K562 (cell line): ENCODE measurements around the gene P2RX5. TPM values are rescaled to one million over a fixed set of nuclear protein-coding genes. Genes with fewer than 3 reads are reported as not detected.
A peak's percentile ranks its signal among the peaks of the same experiment; 100 is the strongest.
"Not testable (repeated sequence)": the region's sequence is repeated elsewhere in the genome, so short reads cannot be mapped to it uniquely, and the experiment has no call there.

Experiments used
- ATAC-seq: fragments of 200-7000 bp; cut with Tn5 transposase; 3 replicates; pipeline ENCODE4 v1.9.1; 2020; ENCODE audit warnings: moderate library complexity
- BruUV-seq: library from RNA; stranded (reverse); fragments of 400-500 nt; replicated peaks from 2 replicates; lab custom pipeline; 2021; lab: Mats Ljungman, UMichigan
- CTCF ChIA-PET: fragments of 300-600 bp; formaldehyde crosslinking; extraction: SDS; loops from one replicate; lab custom pipeline; 2021; ENCODE audit warnings: low intra/inter-chr PET ratio; lab: Yijun Ruan, JAX
- POLR2A ChIA-PET: fragments of 300-600, 350-650 bp; sonication (Branson Sonifier 250); formaldehyde crosslinking; extraction: SDS; loops from one replicate; lab custom pipeline; 2021; ENCODE audit warnings: antibody characterized with exemption, inconsistent platforms; lab: Yijun Ruan, JAX
- DNase-seq, 4 experiments: peaks; one replicate each; pipeline versions ENCODE4 v3.0.0 to v3.0.0-alpha.2; 2011 to 2018; ENCODE audit warnings: low spot score in 3 of 4, mixed read lengths in 3 of 4; ENCODE audit errors: extremely low read depth in 1 of 4
- FAIRE-seq: peaks from 2 replicates; lab custom pipeline; 2011; peaks lifted over from hg19 to GRCh38; lab: Jason Lieb, UNC
- H2AFZ ChIP-seq: 2 replicates; pipeline ENCODE4 v1.6.0; 2011; ENCODE audit warnings: low read depth, low read length, control low read depth, inconsistent platforms
- H3K27ac ChIP-seq: fragments of 200-600 bp; 3 replicates; pipeline ENCODE4 v1.8.0; 2011; ENCODE audit warnings: low read depth, mild to moderate bottlenecking, control low read depth, inconsistent platforms, low read length, moderate library complexity, mixed read lengths; ENCODE audit errors: extremely low read depth
- H3K27me3 ChIP-seq, 2 experiments: fragments of 300-600 bp in 1 of 2; 2 replicates in 1 of 2; 3 replicates in 1 of 2; pipeline versions ENCODE4 v1.6.0 to v1.8.0; 2011; ENCODE audit warnings: inconsistent platforms in 2 of 2, low read length in 2 of 2, mild to moderate bottlenecking in 1 of 2, mixed read lengths in 1 of 2, moderate library complexity in 1 of 2; ENCODE audit not compliant: control insufficient read depth in 2 of 2, insufficient read depth in 2 of 2
- H3K36me3 ChIP-seq: fragments of 300-600 bp; 3 replicates; pipeline ENCODE4 v1.8.0; 2011; ENCODE audit warnings: mild to moderate bottlenecking, low read length, inconsistent platforms; ENCODE audit not compliant: control insufficient read depth, insufficient read depth
- H3K4me1 ChIP-seq, 2 experiments: fragments of 200-600 bp in 1 of 2; replicated peaks in 1 of 2; 2 replicates in 1 of 2; 3 replicates in 1 of 2; pipeline versions ENCODE4 v1.5.1 to v1.8.0; 2011; ENCODE audit warnings: inconsistent platforms in 2 of 2, low read length in 2 of 2, mild to moderate bottlenecking in 1 of 2, mixed read lengths in 1 of 2, moderate library complexity in 1 of 2; ENCODE audit not compliant: control insufficient read depth in 2 of 2, insufficient read depth in 2 of 2
- H3K4me2 ChIP-seq: 2 replicates; pipeline ENCODE4 v1.6.1; 2011; ENCODE audit warnings: low read length, control low read depth, inconsistent platforms, mixed read lengths; ENCODE audit not compliant: insufficient read depth
- H3K4me3 ChIP-seq: fragments of 200-600 bp; sonication (generic), shearing (Covaris generic); 2 replicates; pipeline ENCODE4 v1.5.1; 2016; ENCODE audit warnings: control low read depth, inconsistent platforms
- H3K79me2 ChIP-seq: fragments of 200-600 bp; 3 replicates; pipeline ENCODE4 v1.8.0; 2011; ENCODE audit warnings: low read length, inconsistent platforms; ENCODE audit not compliant: control insufficient read depth, insufficient read depth
- H3K9ac ChIP-seq, 2 experiments: 2 replicates each; pipeline versions ENCODE4 v1.6.0 to v1.6.1; 2011; ENCODE audit warnings: low read depth in 2 of 2, low read length in 2 of 2, control low read depth in 1 of 2, inconsistent platforms in 1 of 2, mild to moderate bottlenecking in 1 of 2, mixed read lengths in 1 of 2; ENCODE audit not compliant: insufficient read depth in 1 of 2
- H3K9me1 ChIP-seq: one replicate; pipeline ENCODE4 v1.6.0; 2011; ENCODE audit warnings: inconsistent platforms, mild to moderate bottlenecking, low read length, moderate library complexity; ENCODE audit not compliant: control insufficient read depth, insufficient read depth
- H3K9me3 ChIP-seq: replicated peaks from 2 replicates; pipeline ENCODE4 v1.5.1; 2011; ENCODE audit warnings: low read depth, low read length, inconsistent platforms; ENCODE audit not compliant: control insufficient read depth, insufficient read depth
- H4K20me1 ChIP-seq: replicated peaks from 2 replicates; pipeline ENCODE4 v1.6.1; 2011; ENCODE audit warnings: low read length, inconsistent platforms, mixed read lengths; ENCODE audit not compliant: control insufficient read depth, insufficient read depth
- ARNT ChIP-seq, 2 experiments: fragments of 450-650 bp; IDR thresholded peaks; 2 replicates each; pipeline ENCODE4 v1.6.1; 2016; ENCODE audit warnings: mild to moderate bottlenecking in 1 of 2
- BCOR ChIP-seq: fragments of 450-650 bp; IDR thresholded peaks from 2 replicates; pipeline ENCODE4 v1.6.1; 2016
- CTCF ChIP-seq, 3 experiments: IDR thresholded peaks in 2 of 3; conservative IDR thresholded peaks in 1 of 3; 2 replicates each; pipeline ENCODE4 v1.5.1; 2011 to 2012; ENCODE audit warnings: low read length in 3 of 3, mild to moderate bottlenecking in 3 of 3, control low read depth in 2 of 3, improper control_type of control experiment in 1 of 3, inconsistent platforms in 1 of 3, low read depth in 1 of 3, mixed read lengths in 1 of 3, moderate library complexity in 1 of 3; ENCODE audit not compliant: insufficient read depth in 2 of 3
- FUS ChIP-seq: fragments of 200-400 bp; formaldehyde crosslinking; optimal IDR thresholded peaks from 2 replicates; pipeline ENCODE3; 2017; ENCODE audit warnings: low read depth, low read length
- GTF2B ChIP-seq: IDR thresholded peaks from 2 replicates; pipeline ENCODE4 v1.6.1; 2011; ENCODE audit not compliant: insufficient read length; ENCODE audit errors: extremely low read depth
- HCFC1 ChIP-seq: IDR thresholded peaks from 2 replicates; pipeline ENCODE4 v1.6.1; 2012; ENCODE audit warnings: low read depth, low read length, improper control_type of control experiment
- HDAC8 ChIP-seq: fragments of 450-650 bp; IDR thresholded peaks from 2 replicates; pipeline ENCODE4 v1.6.1; 2016; ENCODE audit warnings: mild to moderate bottlenecking, missing genetic modification characterization, moderate library complexity, missing compliant biosample characterization
- HMG20B ChIP-seq: fragments of 250-450 bp; sonication (Bioruptor Pico); IDR thresholded peaks from 2 replicates; pipeline ENCODE4 v1.5.0; 2021; ENCODE audit warnings: mild to moderate bottlenecking
- SRF ChIP-seq, 2 experiments: fragments of 250-450, 450-650 bp in 1 of 2; sonication (Bioruptor Pico) in 1 of 2; sonication (generic) in 1 of 2; formaldehyde crosslinking; IDR thresholded peaks; 2 replicates each; pipeline versions ENCODE4 v1.5.0 to v1.5.1; 2020 to 2022; ENCODE audit warnings: mild to moderate bottlenecking in 1 of 2, missing genetic modification reagents in 1 of 2
- ZNF696 ChIP-seq: fragments of 250-450 bp; sonication (Bioruptor Pico); conservative IDR thresholded peaks from 2 replicates; pipeline ENCODE4 v1.4.0; 2020; ENCODE audit warnings: mild to moderate bottlenecking, moderate library complexity
- WGBS: fragments of 100-300 bp; shearing (Covaris generic); methylation state at CpG from one replicate; pipeline ENCODE4 v1.1.6; 2016; ENCODE audit warnings: low coverage, mixed read lengths; ENCODE audit not compliant: insufficient coverage; ENCODE audit errors: missing lambda C conversion rate; 5-methylcytosine and 5-hydroxymethylcytosine counted together
- in situ Hi-C: fragments of 300-500 bp; cut with MboI; formaldehyde crosslinking; loops from 4 replicates; pipeline ENCODE4 v1.15.0; 2018; ENCODE audit warnings: inconsistent platforms, mixed read lengths
- intact Hi-C: fragments of 100-400 bp; cut with micrococcal nuclease; formaldehyde crosslinking; loops from 2 replicates; pipeline ENCODE4 v1.14.2; 2022
- polyA plus RNA-seq, 8 experiments: library from polyadenylated mRNA; depleted of rRNA in 4 of 8; stranded (reverse) in 5 of 8; unstranded in 3 of 8; fragments of >200 nt; fragmentation: Nextera tagmentation in 2 of 8; fragmentation: Illumina TruSeq in 1 of 8; extraction: Ambion mirVana in 2 of 8; extraction: Trizol in 1 of 8; gene quantifications; 2 replicates each; pipeline versions ENCODE4 v1.2.1 to v1.2.3, GENCODE V29; 2011 to 2014; ENCODE audit warnings: inconsistent platforms in 1 of 8, missing spikeins in 1 of 8
- total RNA-seq, 7 experiments: library from RNA; depleted of rRNA in 6 of 7; stranded (reverse); fragments of >200 nt in 6 of 7; fragmentation: Illumina TruSeq in 2 of 7; extraction: Trizol in 2 of 7; gene quantifications; 2 replicates each; pipeline versions ENCODE4 v1.2.1 to v1.2.3, GENCODE V29; 2011 to 2021; ENCODE audit warnings: low replicate concordance in 1 of 7
- TF ChIP-seq, protein P1 (sequence below): fragments of 450-650 bp; IDR thresholded peaks from 2 replicates; pipeline ENCODE4 v1.7.0; 2016; ENCODE audit warnings: borderline replicate concordance

P2RX5 gene
- total and polyA plus RNA-seq, 9 of the 15 experiments (the other 6 are each of a cell fraction or from before 2014, with no cell fraction given) = 0.31 to 4.0 (median 1.3) TPM

GRCh38 chr17:3734911-3735276 lies 38.9 kb upstream of the P2RX5 start:
- H3K79me2 ChIP-seq, H3K9me3 ChIP-seq, FAIRE-seq, H2AFZ ChIP-seq, H3K36me3 ChIP-seq, H3K4me3 ChIP-seq, H3K4me2 ChIP-seq, H3K9ac ChIP-seq, DNase-seq, CTCF ChIA-PET, H3K27ac ChIP-seq, ATAC-seq, BruUV-seq, H4K20me1 ChIP-seq, H3K27me3 ChIP-seq, H3K9me1 ChIP-seq: not testable (repeated sequence)
- POLR2A ChIA-PET = interaction anchor here (0.6 kb wide), 2 partner anchors 169 to 1405 kb away, joined by 3 to 4 read pairs; no protein-coding TSS in a partner anchor
- 49% methylated on average over 7 of the region's 10 CpGs for WGBS
- intact Hi-C loops = loop anchor here (10.0 kb wide), 2 partner anchors 170 to 340 kb away; no protein-coding TSS in a partner anchor
- in situ Hi-C loops = loop anchor here (5.0 kb wide), 1 partner anchor 53 kb away; no protein-coding TSS in a partner anchor
- H3K4me1 ChIP-seq = peaks cover 4 to 10% of the 10 kb centered on the region in 2 experiments; a peak in 2 of 5 replicates

- ChIA-PET POLR2A (interaction anchor here (1.2 kb wide), 2 partner anchors 8 to 126 kb away, joined by 4 read pairs; partner anchors contain the start of gene HASPIN), CTCF (no interaction called here)
- H3K9me3 ChIP-seq = no peaks in the 10 kb centered on the region
- H2AFZ ChIP-seq = no peak overlapping the region
- WGBS = 10% methylated on average over 9 of the region's 9 CpGs
- peaks cover 3% of the 10 kb centered on the region; the same call in 1 of the 3 replicates for H3K79me2 ChIP-seq
- no TSS peak for BruUV-seq
- peak; percentile 86 for ATAC-seq
- intact Hi-C loops = loop anchor here (2.0 to 10.0 kb wide), 3 partner anchors 49 to 343 kb away; no protein-coding TSS in a partner anchor
- H3K36me3 ChIP-seq = peaks cover 6% of the 10 kb centered on the region; the same call in 1 of the 3 replicates
- H3K4me1 ChIP-seq = no peaks in the 10 kb centered on the region; a peak in 2 of 5 replicates
- in situ Hi-C loops = loop anchor here (5.0 kb wide), 1 partner anchor 50 kb away; no protein-coding TSS in a partner anchor
- H3K4me3 ChIP-seq = no peak overlapping the region
- no peaks in the 10 kb centered on the region; the same call in 1 of the 2 replicates for H4K20me1 ChIP-seq
- peak; percentile 79 for FAIRE-seq
- H3K27ac ChIP-seq = no peak overlapping the region
- no peak overlapping the region for H3K4me2 ChIP-seq
- DNase-seq = peak in 3 of 4 experiments; percentile 21 to 60 (median 48)
- no peaks in the 10 kb centered on the region for H3K27me3 ChIP-seq
- no peak overlapping the region for H3K9ac ChIP-seq
- no peaks in the 10 kb centered on the region for H3K9me1 ChIP-seq
- no peak for TF ChIP-seq ZNF696 (CRISPR knock-in tag)
- TF ChIP-seq CTCF (IDR thresholded peaks at IDR 0.05 in 2 of 3, conservative IDR thresholded peaks at IDR 0.05 in 1 of 3; ENCODE audit: insufficient read depth in 2 of 3, low read depth in 1 of 3, low read length in 3 of 3) = peak; percentile 21 to 58 (median 55); a peak in 5 of 6 replicates
- TF ChIP-seq HCFC1 = no peak
- TF ChIP-seq HDAC8 (tag) = no peak
- TF ChIP-seq, protein P1, sequence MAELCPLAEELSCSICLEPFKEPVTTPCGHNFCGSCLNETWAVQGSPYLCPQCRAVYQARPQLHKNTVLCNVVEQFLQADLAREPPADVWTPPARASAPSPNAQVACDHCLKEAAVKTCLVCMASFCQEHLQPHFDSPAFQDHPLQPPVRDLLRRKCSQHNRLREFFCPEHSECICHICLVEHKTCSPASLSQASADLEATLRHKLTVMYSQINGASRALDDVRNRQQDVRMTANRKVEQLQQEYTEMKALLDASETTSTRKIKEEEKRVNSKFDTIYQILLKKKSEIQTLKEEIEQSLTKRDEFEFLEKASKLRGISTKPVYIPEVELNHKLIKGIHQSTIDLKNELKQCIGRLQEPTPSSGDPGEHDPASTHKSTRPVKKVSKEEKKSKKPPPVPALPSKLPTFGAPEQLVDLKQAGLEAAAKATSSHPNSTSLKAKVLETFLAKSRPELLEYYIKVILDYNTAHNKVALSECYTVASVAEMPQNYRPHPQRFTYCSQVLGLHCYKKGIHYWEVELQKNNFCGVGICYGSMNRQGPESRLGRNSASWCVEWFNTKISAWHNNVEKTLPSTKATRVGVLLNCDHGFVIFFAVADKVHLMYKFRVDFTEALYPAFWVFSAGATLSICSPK = no peak
- TF ChIP-seq HMG20B (CRISPR knock-in tag) = no peak
- TF ChIP-seq BCOR = no peak
- TF ChIP-seq GTF2B = no peak
- TF ChIP-seq ARNT (IDR thresholded peaks at IDR 0.05) = no peak
- TF ChIP-seq FUS = no peak
- TF ChIP-seq SRF (CRISPR knock-in tag; IDR thresholded peaks at IDR 0.05) = peak in 1 of 2 experiments; percentile 51; a peak in 1 of 4 replicates
Measured at GRCh38 chr17:3732210-3732621, 36.3 kb upstream of the P2RX5 start.
